Parathyroid adenoma (tissue), 2 donors: Measurements from ENCODE around the gene STMN3.

ENCODE experiments used
- H2AFZ ChIP-seq: fragments of 300-600 bp; sonication (generic); one replicate; pipeline ENCODE4 v1.7.0; 2017; ENCODE audit warnings: antibody characterized with exemption, mild to moderate bottlenecking
- H3K27ac ChIP-seq: fragments of 300-600 bp; sonication (generic); one replicate; pipeline ENCODE4 v1.7.0; 2017
- H3K27me3 ChIP-seq: fragments of 300-600 bp; sonication (generic); one replicate; pipeline ENCODE4 v1.7.0; 2017; ENCODE audit warnings: low read length; ENCODE audit not compliant: control insufficient read depth, insufficient read depth
- H3K36me3 ChIP-seq: fragments of 300-600 bp; sonication (generic); one replicate; pipeline ENCODE4 v1.7.0; 2017; ENCODE audit warnings: low read length; ENCODE audit not compliant: control insufficient read depth, insufficient read depth
- H3K4me1 ChIP-seq: fragments of 300-600 bp; sonication (generic); one replicate; pipeline ENCODE4 v1.7.0; 2017; ENCODE audit warnings: control low read depth
- H3K4me2 ChIP-seq: fragments of 300-600 bp; sonication (generic); one replicate; pipeline ENCODE4 v1.7.0; 2017; ENCODE audit warnings: low read length
- H3K4me3 ChIP-seq: fragments of 300-600 bp; sonication (generic); one replicate; pipeline ENCODE4 v1.7.0; 2017; ENCODE audit warnings: low read depth, low read length
- H3K79me2 ChIP-seq: fragments of 300-600 bp; sonication (generic); one replicate; pipeline ENCODE4 v1.7.0; 2017; ENCODE audit warnings: control low read depth
- H3K9ac ChIP-seq: fragments of 300-600 bp; sonication (generic); one replicate; pipeline ENCODE4 v1.7.0; 2017; ENCODE audit warnings: mild to moderate bottlenecking
- H3K9me3 ChIP-seq: fragments of 300-600 bp; sonication (generic); one replicate; pipeline ENCODE4 v1.7.0; 2017; ENCODE audit warnings: low read length; ENCODE audit not compliant: control insufficient read depth
- TF ChIP-seq, protein P1 (sequence below): fragments of 300-600 bp; sonication (generic); IDR thresholded peaks from one replicate; pipeline ENCODE4 v1.7.0; 2017; ENCODE audit warnings: antibody characterized with exemption, mild to moderate bottlenecking
- donor health status: primary hyperparathyroidism.

Gene STMN3

DNA sequence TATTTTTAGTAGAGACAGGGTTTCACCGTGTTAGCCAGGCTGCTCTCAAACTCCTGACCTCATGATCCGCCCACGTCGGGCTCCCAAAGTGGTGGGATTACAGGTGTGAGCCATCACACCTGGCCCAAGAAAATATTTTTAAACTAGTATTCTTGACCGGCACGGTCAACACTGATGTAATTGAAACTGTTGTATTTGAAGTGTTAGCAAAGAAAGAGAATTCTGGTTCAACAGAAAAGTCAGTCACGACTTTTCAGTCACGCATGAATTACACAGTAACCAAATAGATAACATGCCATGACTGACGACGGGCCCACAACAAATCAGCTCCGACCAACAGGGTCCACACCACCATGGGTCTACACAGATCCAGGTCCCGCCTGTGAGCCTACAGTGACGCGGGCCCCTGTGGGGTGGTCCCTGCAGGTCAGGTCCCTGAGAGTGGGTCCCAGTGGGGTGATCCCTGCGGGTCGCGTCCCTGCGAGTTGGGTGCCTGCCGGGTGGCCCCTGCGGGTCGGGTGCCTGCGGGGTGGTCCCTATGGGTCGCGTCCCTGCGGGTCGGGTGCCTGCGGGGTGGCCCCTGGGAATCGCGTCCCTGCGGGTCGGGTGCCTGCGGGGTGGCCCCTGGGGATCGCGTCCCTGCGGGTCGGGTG is 27.3 kb downstream of the STMN3 start:
- Histone ChIP-seq H3K36me3 (no peaks in the 10 kb centered on the region), H3K9ac (peak overlapping the region; percentile 63), H3K79me2 (peaks cover 8% of the 10 kb centered on the region), H3K27me3 (no peaks in the 10 kb centered on the region), H2AFZ (peak overlapping the region; percentile 81), H3K9me3 (no peaks in the 10 kb centered on the region), H3K27ac (peak overlapping the region; percentile 88), H3K4me2 (peak overlapping the region; percentile 93), H3K4me1 (no peaks in the 10 kb centered on the region), H3K4me3 (peak overlapping the region; percentile 87)
- TF ChIP-seq, protein P1, sequence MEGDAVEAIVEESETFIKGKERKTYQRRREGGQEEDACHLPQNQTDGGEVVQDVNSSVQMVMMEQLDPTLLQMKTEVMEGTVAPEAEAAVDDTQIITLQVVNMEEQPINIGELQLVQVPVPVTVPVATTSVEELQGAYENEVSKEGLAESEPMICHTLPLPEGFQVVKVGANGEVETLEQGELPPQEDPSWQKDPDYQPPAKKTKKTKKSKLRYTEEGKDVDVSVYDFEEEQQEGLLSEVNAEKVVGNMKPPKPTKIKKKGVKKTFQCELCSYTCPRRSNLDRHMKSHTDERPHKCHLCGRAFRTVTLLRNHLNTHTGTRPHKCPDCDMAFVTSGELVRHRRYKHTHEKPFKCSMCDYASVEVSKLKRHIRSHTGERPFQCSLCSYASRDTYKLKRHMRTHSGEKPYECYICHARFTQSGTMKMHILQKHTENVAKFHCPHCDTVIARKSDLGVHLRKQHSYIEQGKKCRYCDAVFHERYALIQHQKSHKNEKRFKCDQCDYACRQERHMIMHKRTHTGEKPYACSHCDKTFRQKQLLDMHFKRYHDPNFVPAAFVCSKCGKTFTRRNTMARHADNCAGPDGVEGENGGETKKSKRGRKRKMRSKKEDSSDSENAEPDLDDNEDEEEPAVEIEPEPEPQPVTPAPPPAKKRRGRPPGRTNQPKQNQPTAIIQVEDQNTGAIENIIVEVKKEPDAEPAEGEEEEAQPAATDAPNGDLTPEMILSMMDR: no peak

DNA sequence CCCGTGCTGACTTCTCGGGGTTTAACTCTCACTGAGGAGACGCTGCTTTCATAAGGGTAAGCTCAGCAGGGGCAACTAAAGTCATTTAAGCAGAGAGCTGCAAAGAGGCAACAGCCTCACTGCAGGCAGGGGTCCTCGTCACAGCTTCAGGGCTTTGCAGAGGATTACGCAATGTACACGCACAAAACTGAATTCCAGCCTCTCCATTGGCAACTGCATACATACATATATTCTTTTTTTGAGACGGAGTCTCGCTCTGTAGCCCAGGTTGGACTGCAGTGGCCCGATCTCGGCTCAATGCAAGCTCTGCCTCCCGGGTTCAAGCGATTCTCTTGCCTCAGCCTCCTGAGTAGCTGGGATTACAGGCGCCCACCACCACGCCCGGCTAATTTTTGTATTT is 28.7 kb downstream of the STMN3 start:
- H3K36me3 ChIP-seq: no peaks in the 10 kb centered on the region
- H3K4me1 ChIP-seq: no peaks in the 10 kb centered on the region
- no peak overlapping the region for H3K4me3 ChIP-seq
- H3K9ac ChIP-seq: no peak overlapping the region
- H3K9me3 ChIP-seq: no peaks in the 10 kb centered on the region
- no peaks in the 10 kb centered on the region for H3K27me3 ChIP-seq
- no peak overlapping the region for H3K27ac ChIP-seq
- H3K79me2 ChIP-seq: peaks cover 18% of the 10 kb centered on the region
- TF ChIP-seq, protein P1: no peak
- no peak overlapping the region for H3K4me2 ChIP-seq
- H2AFZ ChIP-seq: no peak overlapping the region

DNA sequence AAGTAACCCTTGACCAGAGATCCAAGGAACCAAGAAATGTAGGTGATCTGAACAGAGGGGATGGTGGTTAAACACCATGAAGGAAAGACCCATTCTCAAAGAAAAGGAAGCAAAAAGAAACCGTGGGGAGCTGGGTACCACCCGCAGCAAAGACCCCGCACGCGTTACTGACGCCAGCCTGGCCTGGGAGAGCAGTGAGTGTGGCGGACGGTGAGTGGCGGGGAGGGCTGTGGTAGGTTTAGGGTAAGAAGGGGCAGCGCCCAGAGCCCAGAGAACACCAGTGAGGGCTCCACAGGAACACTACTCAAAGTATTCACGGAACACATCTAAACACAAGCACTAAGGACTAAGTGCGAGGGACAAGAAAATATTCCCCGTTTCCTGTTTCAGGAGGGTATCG is 30.5 kb downstream of the STMN3 start:
- no peaks in the 10 kb centered on the region for H3K9me3 ChIP-seq

DNA sequence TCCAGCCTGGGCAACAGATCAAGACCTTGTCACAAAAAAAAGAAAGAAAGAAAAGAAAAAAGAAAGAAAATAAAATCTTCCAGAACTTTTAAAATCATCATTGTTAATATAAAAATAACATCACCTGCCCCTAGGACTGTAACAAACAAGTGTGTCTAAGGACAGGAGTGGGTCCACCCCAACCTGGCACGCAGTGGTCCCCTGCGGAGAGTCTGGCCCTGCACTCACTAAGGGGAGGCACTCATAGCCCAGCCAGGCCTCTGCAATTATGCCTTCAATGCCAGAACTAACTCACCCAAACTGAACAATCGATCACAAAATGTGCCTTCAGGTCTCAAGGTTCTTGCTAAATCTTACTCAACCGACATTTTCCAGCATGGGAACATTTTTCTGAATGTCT is 31.1 kb downstream of the STMN3 start:
- Histone ChIP-seq H3K4me1 (no peaks in the 10 kb centered on the region), H3K79me2 (peaks cover 23% of the 10 kb centered on the region), H3K27me3 (no peaks in the 10 kb centered on the region), H3K4me3 (no peak overlapping the region), H3K4me2 (no peak overlapping the region), H3K27ac (no peak overlapping the region), H3K9me3 (no peaks in the 10 kb centered on the region), H3K36me3 (no peaks in the 10 kb centered on the region), H3K9ac (no peak overlapping the region), H2AFZ (no peak overlapping the region)
- TF ChIP-seq, protein P1: no peak

More for the DNA sequence above, 30.5 kb downstream of the STMN3 start:
- TF ChIP-seq, protein P1: no peak
- H3K36me3 ChIP-seq: no peaks in the 10 kb centered on the region
- no peak overlapping the region for H2AFZ ChIP-seq
- no peak overlapping the region for H3K4me3 ChIP-seq
- H3K27ac ChIP-seq: no peak overlapping the region
- no peaks in the 10 kb centered on the region for H3K27me3 ChIP-seq
- H3K9ac ChIP-seq: no peak overlapping the region
- H3K4me2 ChIP-seq: no peak overlapping the region
- H3K4me1 ChIP-seq: no peaks in the 10 kb centered on the region
- peaks cover 23% of the 10 kb centered on the region for H3K79me2 ChIP-seq

DNA sequence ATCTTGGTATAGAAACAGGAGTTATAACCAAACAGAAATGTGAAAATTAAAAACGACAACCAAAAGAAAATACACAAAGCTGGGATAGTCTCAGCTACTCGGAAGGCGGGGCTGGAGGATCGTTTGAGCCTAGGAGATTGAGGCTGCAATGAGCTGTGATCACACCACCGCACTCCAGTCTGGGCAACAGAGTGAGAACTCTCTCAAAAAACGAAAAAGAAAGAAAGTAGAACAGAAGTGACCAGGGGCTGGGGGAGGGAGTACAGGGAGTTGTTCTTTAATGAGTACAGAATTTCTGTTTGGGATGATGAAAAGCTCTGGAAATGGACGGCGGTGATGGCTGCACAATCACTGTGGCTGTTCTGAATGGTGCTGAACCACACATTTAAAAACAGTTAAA is 32.2 kb downstream of the STMN3 start:
- no peaks in the 10 kb centered on the region for H3K4me1 ChIP-seq
- no peak overlapping the region for H2AFZ ChIP-seq
- TF ChIP-seq, protein P1: no peak

More for the DNA sequence above, 32.2 kb downstream of the STMN3 start:
- Histone ChIP-seq H3K36me3 (no peaks in the 10 kb centered on the region), H3K4me3 (no peak overlapping the region), H3K27me3 (no peaks in the 10 kb centered on the region), H3K27ac (no peak overlapping the region), H3K4me2 (no peak overlapping the region), H3K9ac (no peak overlapping the region), H3K9me3 (no peaks in the 10 kb centered on the region), H3K79me2 (peaks cover 19% of the 10 kb centered on the region)
